Endothelial cell of umbilical vein (primary cell): ENCODE results near the gene FAM114A2. TPM values are rescaled to one million over a fixed set of nuclear protein-coding genes. Genes with fewer than 3 reads are reported as not detected.

Source experiments
- Bru-seq: library from RNA; stranded (reverse); fragments of 400-500 nt; gene quantifications from one replicate; lab custom pipeline; 2021; lab: Mats Ljungman, UMichigan
- BruChase-seq, 2 experiments: library from RNA; stranded (reverse); fragments of 400-500 nt; gene quantifications; one replicate each; lab custom pipeline; 2021; lab: Mats Ljungman, UMichigan
- BruUV-seq: library from RNA; stranded (reverse); fragments of 400-500 nt; replicated peaks from 2 replicates; lab custom pipeline; 2021; lab: Mats Ljungman, UMichigan
- CTCF ChIA-PET: fragments of 300-600, 350-600 bp; sonication (Branson Sonifier 250); formaldehyde crosslinking; loops from one replicate; lab custom pipeline; 2021; ENCODE audit warnings: antibody characterized with exemption, inconsistent platforms; lab: Charles Lee
- POLR2A ChIA-PET: fragments of 300-600, 350-600 bp; sonication (Branson Sonifier 250); formaldehyde crosslinking; loops from one replicate; lab custom pipeline; 2021; ENCODE audit warnings: antibody characterized with exemption, inconsistent platforms; lab: Charles Lee
- DNase-seq: peaks from one replicate; pipeline ENCODE4 v3.0.0-alpha.2; 2011; ENCODE audit warnings: low read depth, low spot score
- FAIRE-seq: peaks from 2 replicates; lab custom pipeline; 2011; peaks lifted over from hg19 to GRCh38; lab: Jason Lieb, UNC
- H2AFZ ChIP-seq: 2 replicates; pipeline ENCODE4 v1.6.0; 2012; ENCODE audit warnings: low read depth, low read length, control low read depth, inconsistent platforms
- H3K27ac ChIP-seq: 2 replicates; pipeline ENCODE4 v1.5.1; 2011; ENCODE audit warnings: low read depth, mild to moderate bottlenecking, control low read depth, low read length, moderate library complexity; ENCODE audit not compliant: insufficient read depth
- H3K27me3 ChIP-seq, 2 experiments: 2 replicates each; pipeline versions ENCODE4 v1.6.0 to v1.6.1; 2011; ENCODE audit warnings: low read length in 2 of 2, mixed read lengths in 1 of 2; ENCODE audit not compliant: control insufficient read depth in 2 of 2, insufficient read depth in 2 of 2
- H3K36me3 ChIP-seq, 2 experiments: 2 replicates in 1 of 2; 3 replicates in 1 of 2; pipeline ENCODE4 v1.5.1; 2011; ENCODE audit warnings: low read length in 2 of 2, mild to moderate bottlenecking in 1 of 2, moderate library complexity in 1 of 2; ENCODE audit not compliant: control insufficient read depth in 2 of 2, insufficient read depth in 2 of 2; ENCODE audit errors: extremely low read depth in 1 of 2
- H3K4me1 ChIP-seq: 3 replicates; pipeline ENCODE4 v1.5.1; 2011; ENCODE audit warnings: mild to moderate bottlenecking, low read length; ENCODE audit not compliant: control insufficient read depth, insufficient read depth; ENCODE audit errors: extremely low read depth
- H3K4me2 ChIP-seq: 2 replicates; pipeline ENCODE4 v1.6.1; 2011; ENCODE audit warnings: low read length, control low read depth, mixed read lengths; ENCODE audit not compliant: insufficient read depth
- H3K4me3 ChIP-seq, 3 experiments: fragments of 200-600 bp in 1 of 3; sonication (generic), shearing (Covaris generic) in 1 of 3; replicated peaks in 1 of 3; 2 replicates each; pipeline ENCODE4 v1.5.1; 2011 to 2016; ENCODE audit warnings: control low read depth in 3 of 3, low read length in 3 of 3, mild to moderate bottlenecking in 2 of 3, inconsistent platforms in 1 of 3, low read depth in 1 of 3, moderate library complexity in 1 of 3; ENCODE audit not compliant: insufficient read depth in 1 of 3
- H3K79me2 ChIP-seq: 2 replicates; pipeline ENCODE4 v1.6.0; 2012; ENCODE audit warnings: low read length, inconsistent platforms; ENCODE audit not compliant: control insufficient read depth, insufficient read depth
- H3K9ac ChIP-seq: replicated peaks from 2 replicates; pipeline ENCODE3; 2011; ENCODE audit warnings: low read length, control low read depth; ENCODE audit not compliant: insufficient read depth; ENCODE audit errors: extremely low read depth
- H3K9me1 ChIP-seq: replicated peaks from 3 replicates; pipeline ENCODE4 v1.6.0; 2011; ENCODE audit warnings: mild to moderate bottlenecking, low read length; ENCODE audit not compliant: control insufficient read depth, insufficient read depth; ENCODE audit errors: extremely low read depth
- H3K9me3 ChIP-seq: replicated peaks from 2 replicates; pipeline ENCODE4 v1.5.1; 2012; ENCODE audit warnings: low read length, inconsistent platforms; ENCODE audit not compliant: control insufficient read depth, insufficient read depth
- H4K20me1 ChIP-seq: replicated peaks from 2 replicates; pipeline ENCODE3; 2011; ENCODE audit warnings: mild to moderate bottlenecking, low read length; ENCODE audit not compliant: control insufficient read depth, insufficient read depth; ENCODE audit errors: extremely low read depth
- CTCF ChIP-seq, 2 donors: IDR thresholded peaks; 1 replicate in 1 of 2; 2 replicates in 1 of 2; pipeline ENCODE4 v1.5.1; 2011; ENCODE audit warnings: low read length in 2 of 2, mild to moderate bottlenecking in 2 of 2, moderate library complexity in 2 of 2, control low read depth in 1 of 2, inconsistent platforms in 1 of 2, low read depth in 1 of 2; ENCODE audit not compliant: insufficient read depth in 1 of 2; ENCODE audit errors: extremely low read depth in 1 of 2
- EZH2 ChIP-seq: IDR thresholded peaks from 2 replicates; pipeline ENCODE4 v1.6.1; 2012; ENCODE audit warnings: borderline replicate concordance, low read depth, mild to moderate bottlenecking, moderate library complexity, low read length, inconsistent platforms; ENCODE audit not compliant: severe bottlenecking
- FOS ChIP-seq: IDR thresholded peaks from 2 replicates; pipeline ENCODE4 v1.6.1; 2011; ENCODE audit warnings: mild to moderate bottlenecking, low read length, moderate library complexity, borderline replicate concordance; ENCODE audit not compliant: insufficient read depth
- GATA2 ChIP-seq: IDR thresholded peaks from 2 replicates; pipeline ENCODE4 v1.7.0; 2011; ENCODE audit warnings: low read depth, mild to moderate bottlenecking, moderate library complexity, mixed read lengths, low read length; ENCODE audit not compliant: insufficient read length, insufficient read depth
- JUN ChIP-seq: IDR thresholded peaks from 2 replicates; pipeline ENCODE4 v1.6.1; 2011; ENCODE audit warnings: borderline replicate concordance, low read depth; ENCODE audit not compliant: insufficient read length, insufficient read depth
- MAX ChIP-seq: IDR thresholded peaks from 2 replicates; pipeline ENCODE4 v1.6.1; 2011; ENCODE audit not compliant: insufficient read depth, insufficient read length
- MYC ChIP-seq: IDR thresholded peaks from one replicate; pipeline ENCODE4 v1.6.1; 2011; ENCODE audit warnings: mild to moderate bottlenecking, low read depth, low read length
- POLR2A ChIP-seq: IDR thresholded peaks from 2 replicates; pipeline ENCODE4 v1.6.1; 2012; ENCODE audit warnings: low read depth, mild to moderate bottlenecking, control low read depth, low read length
- POLR2AphosphoS5 ChIP-seq: IDR thresholded peaks from 2 replicates; pipeline ENCODE4 v1.6.1; 2012; ENCODE audit warnings: low read depth, mild to moderate bottlenecking, control low read depth, low read length, moderate library complexity; ENCODE audit not compliant: insufficient read depth
- dilution Hi-C: fragments of 300-500 bp; cut with MboI; formaldehyde crosslinking; loops from one replicate; pipeline ENCODE4 v1.15.0; 2019; ENCODE audit warnings: low sequenced_read_pairs; ENCODE audit not compliant: extremely low pct_ligation_motif_present
- intact Hi-C: fragments of 100-400 bp; cut with micrococcal nuclease; formaldehyde crosslinking; loops from one replicate; pipeline ENCODE4 v1.10.0; 2022
- long read RNA-seq: library from polyadenylated mRNA; stranded (forward); transcript quantifications from one replicate; pipeline ENCODE4 v2.0.0, GENCODE V29; 2021
- polyA minus RNA-seq, 3 experiments: library from RNA; depleted of rRNA, polyadenylated mRNA; stranded (reverse); fragments of >200 nt; gene quantifications; 1 replicate in 1 of 3; 2 replicates in 2 of 3; pipeline ENCODE4 v1.2.3, GENCODE V29; 2011
- polyA plus RNA-seq, 4 experiments: library from polyadenylated mRNA; depleted of rRNA in 3 of 4; stranded (reverse) in 3 of 4; unstranded in 1 of 4; fragments of >200 nt; gene quantifications; 2 replicates each; pipeline versions ENCODE4 v1.2.1 to v1.2.3, GENCODE V29; 2011 to 2012; ENCODE audit warnings: missing spikeins in 1 of 4
- total RNA-seq: library from RNA; stranded (reverse); gene quantifications from 2 replicates; pipeline ENCODE4 v1.2.3, GENCODE V29; 2021

FAM114A2 gene
- total RNA-seq (26.6 and 31.3 TPM in 2 replicates), polyA plus RNA-seq (7.7 and 9.6 TPM in 2 replicates), polyA minus RNA-seq (19.8 and 28.5 TPM in 2 replicates), Bru-seq, nascent RNA (percentile 66 among the genes with signal in this experiment), BruChase-seq, experiment 1, labeled RNA remaining after a 6-hour chase (percentile 57 among the genes with signal in this experiment), BruChase-seq, experiment 2, labeled RNA remaining after a 2-hour chase (percentile 58 among the genes with signal in this experiment)
- 11.7 and 13.2 TPM in 2 replicates for polyA plus RNA-seq (2011; cell fraction: cytosol; rRNA removed)
- 20.7 and 21.1 TPM in 2 replicates for polyA plus RNA-seq (2011; cell fraction: nucleus; rRNA removed)
- 15.7 and 24.0 TPM in 2 replicates for polyA plus RNA-seq (2012)
- polyA minus RNA-seq (2011; cell fraction: cytosol; rRNA and poly(A)+ RNA removed), result 5.7 TPM
- polyA minus RNA-seq (2011; cell fraction: nucleus; rRNA and poly(A)+ RNA removed), result 23.7 and 25.1 TPM in 2 replicates
- long read RNA-seq, full-length matches to known transcripts, result 36 of 57 reads
- long read RNA-seq, partial matches to known transcripts, result 5 of 57 reads
- long read RNA-seq, other reads (novel, unspliced or antisense), result 16 of 57 reads

DNA sequence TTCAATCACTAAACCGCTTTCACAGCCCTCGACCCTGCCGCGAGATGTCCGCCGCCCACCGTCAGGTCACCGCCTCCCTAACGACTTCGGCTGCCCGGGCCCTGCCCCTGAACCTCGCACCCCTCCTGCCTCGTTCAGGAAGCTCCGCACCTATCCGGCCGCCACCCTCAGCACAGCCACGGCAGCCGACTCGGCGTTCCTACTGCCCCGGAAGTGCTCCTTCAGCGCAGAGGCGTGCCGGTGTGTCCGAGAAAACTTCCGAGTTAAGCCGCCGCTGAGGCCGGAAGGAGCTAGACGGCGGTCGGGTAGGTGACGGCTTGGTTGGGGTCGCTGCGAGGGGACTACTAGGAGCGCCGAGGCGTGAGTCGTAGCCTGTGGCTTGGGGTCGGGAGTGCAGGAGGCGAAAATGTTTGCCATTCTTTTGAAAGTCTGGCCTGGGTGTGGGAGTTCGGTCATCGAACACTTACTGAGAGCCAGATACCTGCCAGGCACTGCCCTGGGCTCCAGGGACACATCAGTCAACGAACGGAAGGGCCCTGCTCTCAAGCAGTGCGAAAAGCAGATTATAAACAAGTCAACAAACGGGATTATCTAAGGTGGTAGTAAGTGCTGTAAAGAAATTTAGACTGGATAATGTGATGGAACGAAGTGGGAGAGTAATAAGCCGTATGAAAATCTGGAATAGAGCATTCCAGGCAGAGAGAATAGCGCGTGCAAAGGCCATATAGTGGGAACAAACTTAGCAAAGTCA, at the start of gene FAM114A2, which contains the start of gene MFAP3:
FAM114A2 (minus strand) TSS at position 204 of the 751 bp plus-strand sequence. CDS start 3,957 bp downstream, outside the sequence.
MFAP3 (plus strand) TSS at position 261 of the 751 bp plus-strand sequence. CDS start 10,756 bp downstream, outside the sequence.
- FAIRE-seq, result peak; percentile 88
- intact Hi-C loops, result loop anchor here (1.0 to 5.0 kb wide), 5 partner anchors 37 to 818 kb away; partner anchors contain the start of gene SAP30L
- Histone ChIP-seq H3K79me2 (peaks cover 26% of the 10 kb centered on the region), H3K9ac (peak within 1 kb of the TSS; percentile 85), H2AFZ (peak within 1 kb of the TSS; percentile 24), H3K4me1 (peaks cover 28% of the 10 kb centered on the region), H3K9me1 (no peaks in the 10 kb centered on the region), H3K27me3 (no peaks in the 10 kb centered on the region), H3K36me3 (no peaks in the 10 kb centered on the region), H3K9me3 (no peaks in the 10 kb centered on the region), H3K4me2 (peak within 1 kb of the TSS; percentile 93), H3K4me3 (peak within 1 kb of the TSS; percentile 55 to 87 (median 79)), H3K27ac (peak within 1 kb of the TSS; percentile 52), H4K20me1 (no peaks in the 10 kb centered on the region)
- TSS peak; percentile 64 for BruUV-seq
- TF ChIP-seq FOS (no peak), MAX (peak; percentile 2), MYC (peak; percentile 5), JUN (no peak), EZH2 (no peak), POLR2AphosphoS5 (peak; percentile 88), CTCF (IDR thresholded peaks at IDR 0.05; ENCODE audit: extremely low read depth in 1 of 2, insufficient read depth in 1 of 2, low read depth in 1 of 2, low read length in 2 of 2) (no peak), POLR2A (peak; percentile 71), GATA2 (no peak)
- ChIA-PET CTCF (interaction anchor here (0.8 to 2.4 kb wide), 6 partner anchors 10 to 366 kb away, joined by 3 to 11 read pairs (median 4); no protein-coding TSS in a partner anchor), POLR2A (interaction anchor here (1.0 to 1.7 kb wide), 5 partner anchors 17 to 152 kb away, joined by 3 to 5 read pairs (median 4); partner anchors contain the start of gene GALNT10)
- peak; percentile 88 for DNase-seq
- dilution Hi-C loops, result no loop called here
